A549 (cell line): ENCODE data around the gene CPT1B. TPM values are rescaled to one million over a fixed set of nuclear protein-coding genes. Genes with fewer than 3 reads are reported as not detected.
A peak's percentile ranks its signal among the peaks of the same experiment; 100 is the strongest.

Source experiments
- ATAC-seq, 2 experiments: fragments of 200-7000 bp in 1 of 2; fragments of >200 bp in 1 of 2; cut with Nextera tagmentation in 1 of 2; cut with Tn5 transposase in 1 of 2; 3 replicates each; pipeline versions ENCODE4 v1.8.0 to v1.9.1; 2018 to 2020; ENCODE audit warnings: mild to moderate bottlenecking in 1 of 2, moderate library complexity in 1 of 2
- CTCF ChIA-PET: fragments of 300-600 bp; sonication (Branson Sonifier 250); formaldehyde crosslinking; extraction: SDS; loops from one replicate; lab custom pipeline; 2021; ENCODE audit warnings: antibody characterized with exemption, inconsistent platforms; lab: Yijun Ruan, JAX
- POLR2A ChIA-PET: fragments of 350-600 bp; formaldehyde crosslinking; extraction: SDS; loops from one replicate; lab custom pipeline; 2021; ENCODE audit warnings: antibody characterized with exemption, inconsistent platforms; lab: Yijun Ruan, JAX
- DNase-seq, 2 experiments: peaks; one replicate each; pipeline versions ENCODE4 v3.0.0 to v3.0.0-alpha.2; 2011 to 2016; ENCODE audit warnings: low read depth in 1 of 2, low spot score in 1 of 2
- FAIRE-seq: peaks from 2 replicates; lab custom pipeline; 2011; peaks lifted over from hg19 to GRCh38; lab: Jason Lieb, UNC
- H3K27ac ChIP-seq, 2 experiments: fragments of >200 bp; sonication (Bioruptor Twin); formaldehyde crosslinking; 3 replicates each; pipeline ENCODE4 v1.5.1; 2016 to 2017
- H3K4me1 ChIP-seq: fragments of >200 bp; sonication (Bioruptor Twin); formaldehyde crosslinking; 3 replicates; pipeline ENCODE4 v1.6.1; 2016
- H3K4me2 ChIP-seq: fragments of >200 bp; sonication (Bioruptor Twin); formaldehyde crosslinking; 3 replicates; pipeline ENCODE4 v1.6.1; 2016
- H3K4me3 ChIP-seq: fragments of >200 bp; sonication (Bioruptor Twin); formaldehyde crosslinking; 3 replicates; pipeline ENCODE4 v1.5.1; 2016
- H3K9me3 ChIP-seq: fragments of >200 bp; sonication (Bioruptor Twin); formaldehyde crosslinking; 3 replicates; pipeline ENCODE4 v1.6.1; 2016
- CBX8 ChIP-seq: fragments of 200-600 bp; sonication (generic); IDR thresholded peaks from 2 replicates; pipeline ENCODE4 v1.6.1; 2016
- CHD4 ChIP-seq: fragments of 200-600 bp; sonication (generic); IDR thresholded peaks from 2 replicates; pipeline ENCODE4 v1.6.1; 2016; ENCODE audit warnings: antibody characterized with exemption, mild to moderate bottlenecking, borderline replicate concordance
- CTCF ChIP-seq: fragments of >200 bp; sonication (Bioruptor Twin); formaldehyde crosslinking; IDR thresholded peaks from 3 replicates; pipeline ENCODE4 v1.5.1; 2016
- E2F6 ChIP-seq: IDR thresholded peaks from 2 replicates; pipeline ENCODE4 v1.6.1; 2012; ENCODE audit warnings: low read depth, borderline replicate concordance
- EHF ChIP-seq: fragments of 250-450 bp; sonication (Bioruptor Pico); IDR thresholded peaks from 2 replicates; pipeline ENCODE4 v1.5.0; 2020; ENCODE audit warnings: mild to moderate bottlenecking
- EHMT2 ChIP-seq: fragments of 200-600 bp; sonication (generic); IDR thresholded peaks from 2 replicates; pipeline ENCODE4 v1.6.1; 2016; ENCODE audit warnings: antibody characterized with exemption, low read depth, mild to moderate bottlenecking, moderate library complexity
- ELK1 ChIP-seq: fragments of 150-350 bp; IDR thresholded peaks from 2 replicates; pipeline ENCODE4 v1.6.1; 2014; ENCODE audit warnings: low read depth, mild to moderate bottlenecking, low read length
- ESRRA ChIP-seq: fragments of 150-350 bp; IDR thresholded peaks from 2 replicates; pipeline ENCODE4 v1.6.1; 2014; ENCODE audit warnings: mild to moderate bottlenecking, low read length, borderline replicate concordance
- FOSB ChIP-seq: fragments of 250-450 bp; sonication (Bioruptor Pico); IDR thresholded peaks from 2 replicates; pipeline ENCODE4 v1.5.0; 2020; ENCODE audit warnings: mild to moderate bottlenecking, moderate library complexity
- GATA3 ChIP-seq: IDR thresholded peaks from 2 replicates; pipeline ENCODE4 v1.6.1; 2012; ENCODE audit warnings: borderline replicate concordance
- HES2 ChIP-seq: fragments of >200 bp; sonication (Bioruptor Twin); formaldehyde crosslinking; IDR thresholded peaks from 2 replicates; pipeline ENCODE4 v1.6.1; 2016
- HEYL ChIP-seq: fragments of 250-450 bp; sonication (Bioruptor Pico); IDR thresholded peaks from 2 replicates; pipeline ENCODE4 v1.8.0; 2021; ENCODE audit warnings: mild to moderate bottlenecking, moderate library complexity
- HMGXB4 ChIP-seq: fragments of 250-450 bp; sonication (Bioruptor Pico); IDR thresholded peaks from 2 replicates; pipeline ENCODE4 v1.5.0; 2021; ENCODE audit warnings: mild to moderate bottlenecking, moderate library complexity, borderline replicate concordance
- JUN ChIP-seq, 2 experiments: fragments of >200 bp; sonication (Bioruptor Twin); formaldehyde crosslinking; IDR thresholded peaks; 2 replicates in 1 of 2; 3 replicates in 1 of 2; pipeline ENCODE4 v1.6.1; 2016 to 2017
- JUNB ChIP-seq: fragments of >200 bp; sonication (Bioruptor Twin); formaldehyde crosslinking; IDR thresholded peaks from 2 replicates; pipeline ENCODE4 v1.6.1; 2016
- MAFK ChIP-seq: fragments of 450-650 bp; IDR thresholded peaks from 2 replicates; pipeline ENCODE4 v1.6.1; 2014; ENCODE audit not compliant: partially characterized antibody
- MAZ ChIP-seq: fragments of 150-350 bp; IDR thresholded peaks from 2 replicates; pipeline ENCODE4 v1.6.1; 2014; ENCODE audit warnings: antibody characterized with exemption, low read depth, low read length, borderline replicate concordance
- PHF8 ChIP-seq: fragments of 200-600 bp; sonication (generic); IDR thresholded peaks from 2 replicates; pipeline ENCODE4 v1.6.1; 2016; ENCODE audit warnings: low read depth, mild to moderate bottlenecking, antibody characterized with exemption, moderate library complexity, borderline replicate concordance
- RAD21 ChIP-seq, 2 experiments: fragments of >200 bp in 1 of 2; sonication (Bioruptor Twin) in 1 of 2; formaldehyde crosslinking in 1 of 2; IDR thresholded peaks in 1 of 2; conservative IDR thresholded peaks in 1 of 2; 2 replicates in 1 of 2; 3 replicates in 1 of 2; pipeline ENCODE4 v1.6.1; 2012 to 2018; ENCODE audit warnings: inconsistent platforms in 1 of 2
- RFX5 ChIP-seq: fragments of 450-650 bp; IDR thresholded peaks from 2 replicates; pipeline ENCODE4 v1.7.1; 2014; ENCODE audit warnings: antibody characterized with exemption, mild to moderate bottlenecking, moderate library complexity
- SMC3 ChIP-seq: fragments of >200 bp; sonication (Bioruptor Twin); formaldehyde crosslinking; IDR thresholded peaks from 3 replicates; pipeline ENCODE4 v1.6.1; 2018; ENCODE audit warnings: inconsistent platforms
- TFCP2L1 ChIP-seq: fragments of 250-450 bp; sonication (Bioruptor Pico); IDR thresholded peaks from 2 replicates; pipeline ENCODE4 v1.5.0; 2021; ENCODE audit warnings: mild to moderate bottlenecking
- TP53 ChIP-seq: fragments of 250-450 bp; sonication (Bioruptor Pico); IDR thresholded peaks from 2 replicates; pipeline ENCODE4 v1.5.0; 2021; ENCODE audit warnings: mild to moderate bottlenecking, moderate library complexity
- ZC3H11A ChIP-seq: fragments of 450-650 bp; IDR thresholded peaks from 2 replicates; pipeline ENCODE4 v1.6.1; 2014; ENCODE audit warnings: antibody characterized with exemption, mild to moderate bottlenecking
- ZFP36 ChIP-seq: fragments of 450-650 bp; IDR thresholded peaks from 2 replicates; pipeline ENCODE4 v1.6.1; 2014; ENCODE audit warnings: borderline replicate concordance; ENCODE audit not compliant: partially characterized antibody
- ZSCAN20 ChIP-seq: fragments of 250-450 bp; sonication (Bioruptor Pico); IDR thresholded peaks from 2 replicates; pipeline ENCODE4 v1.8.0; 2022; ENCODE audit warnings: mild to moderate bottlenecking, moderate library complexity
- WGBS: methylation state at CpG from one replicate; pipeline ENCODE4 v1.1.6; 2017; ENCODE audit errors: missing lambda C conversion rate; 5-methylcytosine and 5-hydroxymethylcytosine counted together
- polyA plus RNA-seq, 4 experiments: library from polyadenylated mRNA; depleted of rRNA in 3 of 4; stranded (reverse); fragments of >200 nt; fragmentation: RNase III in 1 of 4; extraction: RNeasy Plus Mini Kit Qiagen cat#74134 plus additional on column Dnase treatment in 1 of 4; gene quantifications; 2 replicates in 3 of 4; 3 replicates in 1 of 4; pipeline ENCODE4 v1.2.3, GENCODE V29; 2011 to 2017
- TF ChIP-seq, protein P1 (sequence below): IDR thresholded peaks from 2 replicates; pipeline ENCODE4 v1.6.1; 2012
- TF ChIP-seq, protein P2 (sequence below): fragments of 200-600 bp; sonication (generic); IDR thresholded peaks from 2 replicates; pipeline ENCODE4 v1.6.1; 2016; ENCODE audit warnings: antibody characterized with exemption, mild to moderate bottlenecking, moderate library complexity

CPT1B gene
- polyA plus RNA-seq, 2 of the 4 experiments (the other 2 are of a cell fraction): 12.1 to 26.5 TPM

- Histone ChIP-seq H3K9me3 (no peaks in the 10 kb centered on the region), H3K4me3 (peak within 1 kb of the TSS; percentile 64), H3K4me1 (no peaks in the 10 kb centered on the region), H3K4me2 (peak within 1 kb of the TSS; percentile 98), H3K27ac (peak within 1 kb of the TSS; percentile 76 to 96)
- peak; percentile 73 to 91 for DNase-seq
- CTCF ChIA-PET: interaction anchor here (0.7 to 4.8 kb wide), 28 partner anchors 9 to 290 kb away, joined by 3 to 53 read pairs (median 4); partner anchors contain the start of genes ARSA, CHKB, CPT1B and KLHDC7B
- no peak for FAIRE-seq
- POLR2A ChIA-PET: interaction anchor here (1.0 to 1.6 kb wide), 7 partner anchors 17 to 55 kb away, joined by 3 to 8 read pairs (median 3); partner anchors contain the start of genes KLHDC7B, LMF2, NCAPH2 and SCO2
- WGBS: 3% methylated on average over 6 of the region's 61 CpGs
- ATAC-seq: peak; percentile 90 to 97
- TF ChIP-seq CTCF (peak; percentile 73), E2F6 (0 out of 2 replicates have a peak, but pooled peaks have one; percentile 19), FOSB (CRISPR knock-in tag) (no peak), MAFK (no peak), GATA3 (no peak), HES2 (no peak), EHMT2 (no peak), CHD4 (no peak), PHF8 (no peak), HEYL (CRISPR knock-in tag) (no peak), ESRRA (no peak), HMGXB4 (CRISPR knock-in tag) (no peak), JUNB (no peak), RAD21 (conservative IDR thresholded peaks at IDR 0.05 in 1 of 2, IDR thresholded peaks at IDR 0.05 in 1 of 2) (peak; percentile 34 to 62; a peak in 4 of 5 replicates), ZSCAN20 (CRISPR knock-in tag) (no peak), ELK1 (no peak), EHF (CRISPR knock-in tag) (no peak), JUN (IDR thresholded peaks at IDR 0.05) (peak in 1 of 2 experiments; percentile 16; a peak in 1 of 5 replicates), ZC3H11A (no peak), SMC3 (peak; percentile 49), TP53 (no peak), ZFP36 (no peak), RFX5 (no peak), CBX8 (no peak), TFCP2L1 (CRISPR knock-in tag) (no peak), MAZ (no peak)
- TF ChIP-seq, protein P1, sequence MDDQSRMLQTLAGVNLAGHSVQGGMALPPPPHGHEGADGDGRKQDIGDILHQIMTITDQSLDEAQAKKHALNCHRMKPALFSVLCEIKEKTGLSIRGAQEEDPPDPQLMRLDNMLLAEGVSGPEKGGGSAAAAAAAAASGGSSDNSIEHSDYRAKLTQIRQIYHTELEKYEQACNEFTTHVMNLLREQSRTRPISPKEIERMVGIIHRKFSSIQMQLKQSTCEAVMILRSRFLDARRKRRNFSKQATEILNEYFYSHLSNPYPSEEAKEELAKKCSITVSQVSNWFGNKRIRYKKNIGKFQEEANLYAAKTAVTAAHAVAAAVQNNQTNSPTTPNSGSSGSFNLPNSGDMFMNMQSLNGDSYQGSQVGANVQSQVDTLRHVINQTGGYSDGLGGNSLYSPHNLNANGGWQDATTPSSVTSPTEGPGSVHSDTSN: no peak
- TF ChIP-seq, protein P2, sequence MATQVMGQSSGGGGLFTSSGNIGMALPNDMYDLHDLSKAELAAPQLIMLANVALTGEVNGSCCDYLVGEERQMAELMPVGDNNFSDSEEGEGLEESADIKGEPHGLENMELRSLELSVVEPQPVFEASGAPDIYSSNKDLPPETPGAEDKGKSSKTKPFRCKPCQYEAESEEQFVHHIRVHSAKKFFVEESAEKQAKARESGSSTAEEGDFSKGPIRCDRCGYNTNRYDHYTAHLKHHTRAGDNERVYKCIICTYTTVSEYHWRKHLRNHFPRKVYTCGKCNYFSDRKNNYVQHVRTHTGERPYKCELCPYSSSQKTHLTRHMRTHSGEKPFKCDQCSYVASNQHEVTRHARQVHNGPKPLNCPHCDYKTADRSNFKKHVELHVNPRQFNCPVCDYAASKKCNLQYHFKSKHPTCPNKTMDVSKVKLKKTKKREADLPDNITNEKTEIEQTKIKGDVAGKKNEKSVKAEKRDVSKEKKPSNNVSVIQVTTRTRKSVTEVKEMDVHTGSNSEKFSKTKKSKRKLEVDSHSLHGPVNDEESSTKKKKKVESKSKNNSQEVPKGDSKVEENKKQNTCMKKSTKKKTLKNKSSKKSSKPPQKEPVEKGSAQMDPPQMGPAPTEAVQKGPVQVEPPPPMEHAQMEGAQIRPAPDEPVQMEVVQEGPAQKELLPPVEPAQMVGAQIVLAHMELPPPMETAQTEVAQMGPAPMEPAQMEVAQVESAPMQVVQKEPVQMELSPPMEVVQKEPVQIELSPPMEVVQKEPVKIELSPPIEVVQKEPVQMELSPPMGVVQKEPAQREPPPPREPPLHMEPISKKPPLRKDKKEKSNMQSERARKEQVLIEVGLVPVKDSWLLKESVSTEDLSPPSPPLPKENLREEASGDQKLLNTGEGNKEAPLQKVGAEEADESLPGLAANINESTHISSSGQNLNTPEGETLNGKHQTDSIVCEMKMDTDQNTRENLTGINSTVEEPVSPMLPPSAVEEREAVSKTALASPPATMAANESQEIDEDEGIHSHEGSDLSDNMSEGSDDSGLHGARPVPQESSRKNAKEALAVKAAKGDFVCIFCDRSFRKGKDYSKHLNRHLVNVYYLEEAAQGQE: no peak
Observed at GRCh38 chr22:50562523-50563412, 15.5 kb downstream of the CPT1B start, which contains the start of gene SYCE3. TSS of gene SYCE3 (minus strand) at chr22:50562919. CDS start at chr22:50556405, 6,514 bp downstream.
